Anterior cingulate cortex (tissue), 58 donors: ENCODE data around the gene PTPRC.

ENCODE experiments used
- DNase-seq, 58 donors: peaks; one replicate each; lab custom pipeline; 2025; lab: John Stamatoyannopoulos, UW

Gene PTPRC

DNA sequence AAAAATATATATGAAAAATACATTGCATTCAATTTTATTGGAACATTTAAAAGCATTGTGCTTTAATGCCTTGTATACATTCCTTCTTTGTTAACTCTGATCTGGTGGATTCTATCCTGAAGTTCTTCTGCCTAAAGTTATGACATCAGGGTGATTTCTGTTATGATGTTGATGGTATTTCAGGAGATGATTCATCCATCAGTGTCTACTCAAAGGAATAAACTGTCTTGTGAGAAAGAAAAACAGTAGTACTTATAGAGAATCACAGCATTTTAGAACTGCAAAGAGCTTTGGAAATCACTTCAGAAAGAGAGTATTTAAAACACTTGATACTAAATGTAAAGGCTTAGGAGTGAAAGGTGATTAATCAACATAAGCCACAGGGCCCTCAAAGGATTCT, 155.7 kb downstream of the PTPRC start:
- no peak for DNase-seq

DNA sequence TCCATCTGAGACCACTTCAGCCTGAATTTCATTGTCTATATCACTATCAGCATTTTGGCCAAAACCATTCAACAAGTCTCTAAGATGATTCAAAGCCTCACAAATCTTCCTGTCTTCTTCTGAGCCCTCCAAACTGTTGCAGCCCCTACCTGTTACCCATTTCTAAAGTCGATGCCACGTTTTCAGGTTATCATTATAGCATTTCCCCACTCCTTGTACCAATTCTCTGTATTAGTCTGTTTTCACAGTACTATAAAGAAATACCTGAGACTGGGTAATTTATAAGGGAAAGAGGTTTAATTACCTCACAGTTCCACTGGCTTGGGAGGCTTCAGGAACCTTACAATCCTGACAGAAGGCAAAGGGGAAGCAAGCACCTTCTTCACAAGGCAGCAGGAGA, 158.8 kb downstream of the PTPRC start:
- no peak for DNase-seq

DNA sequence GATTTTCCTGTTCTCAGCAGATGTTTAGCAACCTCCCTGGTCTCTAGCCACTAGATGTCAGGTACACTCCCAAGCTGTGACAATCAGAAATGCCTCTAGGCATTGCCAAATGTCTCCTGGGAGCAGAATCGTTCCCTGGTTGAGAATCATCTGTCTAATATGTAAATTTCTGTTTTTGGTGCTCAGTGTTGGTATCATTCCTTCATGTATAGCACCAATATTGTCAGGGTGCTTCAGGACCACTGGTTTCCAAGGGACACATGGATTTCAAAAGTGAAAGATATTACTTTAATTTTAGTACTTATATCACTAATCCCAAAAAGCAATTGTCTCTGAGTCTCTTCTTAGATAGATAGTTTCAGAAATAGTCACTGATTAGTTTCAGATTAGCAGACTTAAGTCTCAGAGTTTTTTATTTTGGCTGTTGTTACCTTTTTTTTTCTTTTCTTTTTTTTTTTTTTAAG, 160.1 kb downstream of the PTPRC start:
- no peak for DNase-seq

DNA sequence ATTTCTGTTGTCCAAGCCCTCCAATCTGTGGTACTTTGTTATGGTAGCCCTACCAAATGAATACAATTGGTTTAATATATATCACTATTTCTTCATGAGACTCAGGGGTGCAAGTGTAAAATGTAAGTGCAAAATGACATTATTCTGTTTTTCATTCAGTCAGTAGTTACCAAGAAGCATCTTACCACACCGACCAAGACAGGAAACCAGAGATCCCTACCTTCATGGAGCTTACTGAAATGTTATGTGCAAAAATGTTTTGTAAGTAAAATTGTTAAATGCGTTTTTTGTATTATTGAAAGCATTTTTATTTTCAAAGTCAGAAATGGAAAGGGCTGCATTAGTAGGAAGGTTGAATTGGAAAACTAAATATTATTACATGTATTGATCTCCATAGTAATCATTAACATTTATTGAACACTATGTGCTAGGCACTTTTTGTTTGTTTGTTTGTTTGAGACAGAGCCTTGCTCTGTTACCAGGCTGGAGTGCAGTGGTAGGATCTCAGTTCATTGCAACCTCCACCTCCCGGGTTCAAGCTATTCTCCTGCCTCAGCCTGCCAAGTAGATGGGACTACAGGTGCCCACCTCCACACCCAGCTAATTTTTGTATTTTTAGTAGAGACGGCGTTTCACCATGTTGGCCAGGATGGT, 166.8 kb downstream of the PTPRC start:
- DNase-seq, result no peak

DNA sequence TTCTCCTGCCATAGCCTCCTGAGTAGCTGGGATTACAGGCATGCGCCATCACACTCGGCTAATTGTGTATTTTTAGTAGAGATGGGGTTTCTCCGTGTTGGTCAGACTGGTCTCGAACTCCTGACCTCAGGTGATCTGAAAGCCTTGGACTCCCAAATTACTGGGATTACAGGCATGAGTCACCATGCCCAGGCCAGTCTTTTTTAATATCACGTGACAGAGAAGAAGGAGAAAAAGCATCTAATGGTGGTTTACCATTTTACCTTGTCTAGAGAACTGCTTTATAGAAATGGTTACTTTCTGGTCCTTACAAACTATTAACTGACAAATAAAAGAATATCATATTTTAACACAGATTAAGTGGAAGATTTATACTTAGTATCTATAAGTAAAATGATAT, 168.0 kb downstream of the PTPRC start:
- DNase-seq, result no peak
